ENCODE measurements around the gene FIG4. TPM values are rescaled to one million over a fixed set of nuclear protein-coding genes. Genes with fewer than 3 reads are reported as not detected.

FIG4 gene
- total RNA-seq, 4 donors from 2014 or later, result 12.5 to 23.0 (median 19.3) TPM

- Histone ChIP-seq H3K9me3 (no peaks in the 10 kb centered on the region), H3K4me3 (no peak overlapping the region), H3K4me1 (no peaks in the 10 kb centered on the region), H3K36me3 (peaks cover 0 to 41% of the 10 kb centered on the region in 2 donors), H3K27me3 (no peaks in the 10 kb centered on the region), H3K27ac (no peak overlapping the region)
- no peak for TF ChIP-seq EP300 (IDR thresholded peaks at IDR 0.05)
- TF ChIP-seq POLR2A (IDR thresholded peaks at IDR 0.05), result no peak
- TF ChIP-seq, protein P1, sequence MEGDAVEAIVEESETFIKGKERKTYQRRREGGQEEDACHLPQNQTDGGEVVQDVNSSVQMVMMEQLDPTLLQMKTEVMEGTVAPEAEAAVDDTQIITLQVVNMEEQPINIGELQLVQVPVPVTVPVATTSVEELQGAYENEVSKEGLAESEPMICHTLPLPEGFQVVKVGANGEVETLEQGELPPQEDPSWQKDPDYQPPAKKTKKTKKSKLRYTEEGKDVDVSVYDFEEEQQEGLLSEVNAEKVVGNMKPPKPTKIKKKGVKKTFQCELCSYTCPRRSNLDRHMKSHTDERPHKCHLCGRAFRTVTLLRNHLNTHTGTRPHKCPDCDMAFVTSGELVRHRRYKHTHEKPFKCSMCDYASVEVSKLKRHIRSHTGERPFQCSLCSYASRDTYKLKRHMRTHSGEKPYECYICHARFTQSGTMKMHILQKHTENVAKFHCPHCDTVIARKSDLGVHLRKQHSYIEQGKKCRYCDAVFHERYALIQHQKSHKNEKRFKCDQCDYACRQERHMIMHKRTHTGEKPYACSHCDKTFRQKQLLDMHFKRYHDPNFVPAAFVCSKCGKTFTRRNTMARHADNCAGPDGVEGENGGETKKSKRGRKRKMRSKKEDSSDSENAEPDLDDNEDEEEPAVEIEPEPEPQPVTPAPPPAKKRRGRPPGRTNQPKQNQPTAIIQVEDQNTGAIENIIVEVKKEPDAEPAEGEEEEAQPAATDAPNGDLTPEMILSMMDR (IDR thresholded peaks at IDR 0.05), result no peak
- TF ChIP-seq POLR2AphosphoS5 (IDR thresholded peaks at IDR 0.05), result no peak
- WGBS, 2 donors (ENCODE audit: low coverage in 1 of 2), result 58 to 70% methylated on average over 2 of the region's 2 CpGs
- ATAC-seq, result peak; percentile 41
Observed at GRCh38 chr6:109782491-109782999, 91.4 kb downstream of the FIG4 start.

DNA sequence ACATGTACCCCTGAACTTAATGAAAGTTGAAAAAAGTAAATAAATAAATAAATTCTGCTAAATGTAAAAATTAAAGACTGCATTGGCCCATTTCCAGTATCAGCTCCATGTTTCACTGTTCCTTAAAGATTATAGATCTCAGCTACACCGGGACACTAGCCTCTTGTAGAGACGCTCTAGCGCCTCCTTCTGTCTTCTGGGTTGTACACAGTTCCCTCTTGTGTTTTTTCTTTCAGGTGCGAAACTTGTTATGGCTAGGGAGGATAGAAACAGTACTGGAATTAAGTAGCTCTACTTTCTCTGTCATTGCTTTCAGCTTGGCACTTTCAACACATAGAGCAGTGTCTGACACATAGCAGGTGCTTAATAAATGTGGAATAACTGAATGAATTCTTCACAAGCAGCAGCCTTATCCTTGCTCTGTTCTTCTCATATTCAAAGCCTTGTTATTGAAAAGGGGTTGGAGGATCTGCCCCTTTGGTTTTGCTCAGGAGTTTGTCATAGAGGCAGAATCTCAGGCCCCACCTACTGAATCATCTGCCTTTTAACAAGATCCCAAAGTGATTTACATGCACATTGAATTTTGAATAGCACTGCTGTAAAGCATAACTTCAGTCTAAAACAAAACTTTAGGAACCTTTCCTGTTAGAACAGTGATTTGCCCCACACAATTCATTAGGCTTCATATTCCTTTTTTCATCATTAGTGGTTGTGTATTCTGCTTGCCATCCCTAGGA lies 92.3 kb downstream of the FIG4 start:
- WGBS, 2 donors (ENCODE audit: low coverage in 1 of 2), result 76 to 100% methylated on average over 2 to 4 of the region's 4 CpGs
- TF ChIP-seq, protein P1 (IDR thresholded peaks at IDR 0.05), result no peak
- TF ChIP-seq POLR2AphosphoS5 (IDR thresholded peaks at IDR 0.05) (no peak), POLR2A (IDR thresholded peaks at IDR 0.05) (no peak), EP300 (IDR thresholded peaks at IDR 0.05) (no peak)

DNA sequence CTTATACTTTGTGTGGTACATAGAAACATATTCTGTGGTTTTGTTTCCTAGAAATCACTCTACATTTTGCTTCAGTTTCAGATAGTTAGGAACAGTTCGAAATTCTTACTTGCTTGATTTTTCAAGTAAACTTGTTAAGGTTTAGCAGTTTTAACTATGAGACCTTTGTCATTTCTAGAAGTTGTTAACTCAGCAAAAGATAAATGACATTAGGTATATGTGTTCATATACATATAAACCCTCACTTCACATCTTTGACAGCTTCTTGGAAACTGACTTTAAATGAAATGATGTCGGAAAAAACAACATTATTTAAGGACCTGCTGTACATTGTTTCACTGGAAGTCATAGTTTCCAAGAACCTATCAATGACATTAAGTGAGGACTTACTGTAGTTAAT lies 96.2 kb downstream of the FIG4 start:
- 89 to 92% methylated on average over 2 of the region's 2 CpGs for WGBS, 2 donors (ENCODE audit: low coverage in 1 of 2)
- H3K4me3 ChIP-seq, result no peak overlapping the region
- no peaks in the 10 kb centered on the region for H3K9me3 ChIP-seq
- TF ChIP-seq EP300 (IDR thresholded peaks at IDR 0.05), result no peak
- TF ChIP-seq POLR2A (IDR thresholded peaks at IDR 0.05), result no peak
- no peak for TF ChIP-seq POLR2AphosphoS5 (IDR thresholded peaks at IDR 0.05)
- ATAC-seq, result no peak
- no peaks in the 10 kb centered on the region for H3K4me1 ChIP-seq
- H3K27ac ChIP-seq, result no peak overlapping the region
- peaks cover 0 to 40% of the 10 kb centered on the region in 2 donors for H3K36me3 ChIP-seq
- H3K27me3 ChIP-seq, result no peaks in the 10 kb centered on the region

More for the DNA sequence above, 92.3 kb downstream of the FIG4 start:
- Histone ChIP-seq H3K9me3 (no peaks in the 10 kb centered on the region), H3K4me1 (no peaks in the 10 kb centered on the region), H3K27me3 (no peaks in the 10 kb centered on the region), H3K36me3 (peaks cover 0 to 37% of the 10 kb centered on the region in 2 donors), H3K4me3 (no peak overlapping the region), H3K27ac (no peak overlapping the region)
- no peak for ATAC-seq

GRCh38 chr6:109788687-109789086 lies 97.6 kb downstream of the FIG4 start:
- Histone ChIP-seq H3K27me3 (no peaks in the 10 kb centered on the region), H3K4me3 (no peak overlapping the region), H3K9me3 (no peaks in the 10 kb centered on the region), H3K4me1 (peaks cover 0 to 8% (median 0%) of the 10 kb centered on the region in 3 donors), H3K36me3 (peaks cover 0 to 41% of the 10 kb centered on the region in 2 donors), H3K27ac (no peak overlapping the region)
- 54 to 81% methylated on average over 3 of the region's 3 CpGs for whole genome bisulfite sequencing, 2 donors (ENCODE audit: low coverage in 1 of 2)
- peak; percentile 41 for ATAC-seq
- TF ChIP-seq, protein P1 (IDR thresholded peaks at IDR 0.05), result no peak
- TF ChIP-seq POLR2AphosphoS5 (IDR thresholded peaks at IDR 0.05) (no peak), POLR2A (IDR thresholded peaks at IDR 0.05) (no peak), EP300 (IDR thresholded peaks at IDR 0.05) (no peak)

DNA sequence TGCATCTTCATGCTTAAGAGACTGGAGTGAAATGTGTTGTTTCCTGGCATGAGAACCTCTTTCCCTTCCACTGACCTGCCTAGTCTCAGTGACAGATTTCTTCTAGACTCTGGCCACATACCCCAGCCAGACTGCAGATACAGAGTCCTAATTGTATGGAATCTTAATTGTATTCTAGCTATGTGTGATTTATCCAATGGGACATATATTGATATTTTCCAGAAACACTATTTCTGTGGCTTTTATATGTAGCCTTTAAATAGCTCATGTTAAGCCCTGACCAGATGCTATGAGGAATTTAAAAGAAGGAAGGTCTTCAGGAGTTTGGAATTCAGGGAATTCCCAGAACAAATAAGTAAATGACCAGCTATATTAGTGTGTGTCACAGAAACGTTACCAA lies 99.0 kb downstream of the FIG4 start:
- Histone ChIP-seq H3K27ac (no peak overlapping the region), H3K4me3 (no peak overlapping the region), H3K4me1 (peaks cover 0 to 19% (median 4%) of the 10 kb centered on the region in 3 donors), H3K36me3 (peaks cover 0 to 39% of the 10 kb centered on the region in 2 donors), H3K9me3 (no peaks in the 10 kb centered on the region), H3K27me3 (no peaks in the 10 kb centered on the region)
- 0 to 10% methylated on average over 1 of the region's 1 CpG for WGBS, 2 donors (ENCODE audit: low coverage in 1 of 2)
- no peak for TF ChIP-seq POLR2A (IDR thresholded peaks at IDR 0.05)
- no peak for TF ChIP-seq POLR2AphosphoS5 (IDR thresholded peaks at IDR 0.05)
- TF ChIP-seq, protein P1 (IDR thresholded peaks at IDR 0.05), result no peak
- no peak for TF ChIP-seq EP300 (IDR thresholded peaks at IDR 0.05)
- no peak for ATAC-seq

Data from gastroesophageal sphincter (tissue), 4 donors.